HG03280 (cell line): Measurements from ENCODE around the gene KLF3.
"Not testable (repeated sequence)": the region's sequence is repeated elsewhere in the genome, so short reads cannot be mapped to it uniquely, and the experiment has no call there.

Source experiments
- ATAC-seq: cut with Tn5 transposase; IDR thresholded peaks from one replicate; pipeline ENCODE4 v1.9.1; 2021; ENCODE audit warnings: mild to moderate bottlenecking, moderate library complexity; ENCODE audit not compliant: unreplicated experiment

Gene KLF3

DNA sequence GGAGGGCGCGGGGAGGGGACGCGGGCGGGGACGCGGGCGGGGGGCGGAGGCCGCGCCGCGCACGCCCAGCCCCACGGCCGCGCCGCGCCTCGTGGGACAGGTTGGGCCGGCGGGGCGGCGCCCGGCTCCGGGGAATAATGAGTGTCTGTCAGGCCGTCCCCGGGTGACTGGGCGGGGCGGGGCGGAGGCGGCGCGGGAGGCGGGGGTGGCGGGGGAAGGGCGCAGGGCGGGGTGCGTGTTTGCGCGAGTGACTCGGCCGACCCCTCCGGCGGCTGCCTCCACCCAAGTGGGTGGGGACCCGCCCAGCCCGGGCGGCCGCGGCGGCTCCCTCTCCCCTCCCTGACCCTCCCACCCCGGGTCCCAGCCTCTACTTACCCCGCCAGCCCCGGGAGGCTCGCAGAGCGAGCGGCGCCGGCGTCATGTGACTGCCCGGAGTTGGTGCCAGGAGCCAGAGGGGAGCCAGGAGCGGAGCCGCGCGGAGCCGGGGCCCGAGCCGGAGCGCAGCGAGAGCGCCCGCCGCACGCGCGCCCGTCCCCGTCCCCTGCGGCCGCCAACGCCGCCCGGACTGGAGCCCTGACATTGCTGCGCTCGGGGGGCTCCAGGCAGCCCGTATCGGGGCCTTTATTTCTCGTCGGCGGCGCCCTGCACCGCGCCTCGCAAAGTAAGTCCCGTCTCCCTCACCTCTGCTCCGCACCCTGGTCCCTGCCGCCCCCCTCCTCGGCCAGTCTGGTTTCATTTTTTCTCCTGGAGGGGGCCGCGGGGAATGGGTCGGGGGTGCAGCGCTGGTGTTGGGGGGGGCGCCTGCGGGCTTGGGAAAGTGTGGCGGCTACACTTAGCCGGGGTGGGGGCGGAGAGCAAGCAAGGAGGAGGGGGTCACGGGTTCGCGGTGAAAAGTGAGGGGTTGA is at the start of gene KLF3:
Gene KLF3 (plus strand): TSS at position 399 of the 905 bp plus-strand sequence. CDS start 16,427 bp downstream, outside the sequence.
- peak; percentile 78 for ATAC-seq

DNA sequence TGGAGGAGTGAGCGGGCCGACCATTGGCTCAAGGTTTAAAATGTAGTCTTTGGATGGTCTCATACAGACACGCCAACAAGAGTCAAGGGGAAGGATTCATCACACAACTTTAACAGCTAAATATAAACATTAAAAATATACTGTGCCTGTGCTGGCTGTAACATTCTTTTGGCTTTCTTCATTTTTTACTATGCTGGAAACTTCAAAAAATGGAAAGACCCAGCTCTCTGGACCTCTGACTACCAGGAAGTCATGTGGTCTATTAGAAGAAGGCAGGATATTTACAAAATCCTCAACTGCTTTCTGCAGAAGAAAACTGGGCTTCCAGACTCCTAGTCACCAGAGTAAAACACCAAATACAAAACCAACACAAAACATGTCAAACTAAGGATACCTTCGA is 49.8 kb upstream of the KLF3 start:
- ATAC-seq, result no peak

DNA sequence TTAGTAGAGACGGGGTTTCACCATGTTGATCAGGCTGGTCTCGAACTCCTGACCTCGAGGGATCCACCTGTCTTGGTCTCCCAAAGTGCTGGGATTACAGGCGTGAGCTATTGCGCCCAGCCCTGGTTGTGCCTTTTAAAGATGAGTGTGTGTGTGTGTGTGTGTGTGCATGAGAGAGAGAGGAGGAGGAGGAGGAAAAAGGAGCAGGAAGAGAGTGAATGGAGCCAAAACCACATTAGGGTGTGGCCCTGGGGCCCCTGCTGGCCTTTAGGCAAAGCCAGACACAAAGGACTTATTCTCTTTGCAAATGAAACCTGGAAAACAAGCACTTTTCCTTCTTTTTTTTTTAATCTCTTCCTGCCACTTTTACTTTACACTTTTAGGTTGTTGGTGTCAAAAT is 48.2 kb upstream of the KLF3 start:
- no peak for ATAC-seq

DNA sequence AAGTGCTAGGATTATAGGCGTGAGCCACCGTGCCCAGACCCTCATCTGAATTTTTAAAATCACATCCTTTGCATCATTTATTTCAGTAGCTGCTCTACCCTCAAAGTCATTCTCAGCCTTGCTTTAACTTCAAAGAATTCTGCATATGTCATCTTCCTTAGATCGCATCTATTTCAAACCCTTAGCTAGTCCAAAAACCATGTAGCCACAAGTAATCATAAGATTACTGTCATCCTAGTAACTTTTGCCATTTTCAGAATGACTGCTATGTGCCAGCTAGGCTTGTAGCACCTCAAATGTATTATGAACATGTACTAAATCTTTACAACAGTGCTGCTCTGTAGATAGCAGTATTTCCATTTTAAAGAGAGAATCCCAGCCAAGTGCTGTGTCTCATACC is 45.5 kb upstream of the KLF3 start:
- ATAC-seq, result no peak

DNA sequence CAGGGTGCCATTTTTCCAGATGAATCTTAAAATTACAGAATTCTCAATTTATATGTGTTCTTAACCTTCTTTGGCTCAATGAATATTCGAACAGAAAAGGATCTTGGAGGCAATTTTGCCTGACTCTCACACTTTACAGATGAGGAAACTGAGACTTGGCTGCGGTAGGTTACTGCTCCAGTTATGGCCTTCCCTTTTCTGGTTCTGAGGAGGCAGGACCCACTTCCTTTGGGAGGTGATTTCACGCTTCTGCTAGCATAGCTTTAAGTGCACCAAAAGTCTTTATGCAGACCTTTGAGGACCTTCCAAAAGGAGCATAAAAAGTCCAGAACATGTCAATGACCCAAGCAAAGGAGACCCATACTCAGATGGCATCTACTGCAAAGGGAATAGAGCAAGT is 44.7 kb upstream of the KLF3 start:
- no peak for ATAC-seq

DNA sequence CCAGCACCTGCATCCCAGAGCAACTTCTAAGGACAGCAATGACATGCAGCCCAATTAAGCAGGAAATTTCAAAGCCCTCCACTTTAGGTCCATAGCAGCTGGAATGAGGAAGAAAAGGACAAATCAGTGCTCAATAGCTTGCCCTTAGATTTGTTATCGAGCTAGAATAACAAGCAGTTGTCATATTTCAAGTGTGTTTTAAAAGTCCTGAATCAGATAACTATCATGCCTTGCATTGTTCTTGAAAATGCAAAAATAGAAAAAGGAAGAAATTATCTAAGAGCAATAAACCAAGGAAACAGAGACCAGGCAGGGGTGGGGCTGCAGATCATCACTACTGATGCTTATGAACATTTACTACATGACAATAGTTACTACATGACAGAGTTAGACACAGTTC is 43.9 kb upstream of the KLF3 start:
- ATAC-seq, result no peak

DNA sequence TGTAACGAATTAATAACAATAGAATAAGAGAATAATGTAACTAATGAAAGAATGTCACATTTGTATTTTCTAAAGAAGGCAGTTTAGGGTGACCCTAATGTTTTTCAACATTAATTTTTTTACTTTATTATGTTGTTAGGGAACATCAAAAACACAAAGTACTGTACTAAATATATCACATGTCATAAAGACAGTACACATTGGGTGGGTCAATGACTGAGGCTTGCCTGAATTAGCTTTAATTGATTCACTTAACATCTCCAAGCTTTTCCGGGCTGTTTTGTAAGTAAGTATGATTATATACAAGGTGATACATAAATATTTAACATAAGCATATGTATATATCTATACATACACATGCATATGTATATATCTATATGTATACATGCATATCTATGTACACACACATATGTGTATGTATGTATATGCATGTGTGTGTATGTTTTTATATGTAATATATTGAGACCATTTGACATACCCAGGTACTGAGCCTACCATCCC is 43.4 kb upstream of the KLF3 start:
- no peak for ATAC-seq

DNA sequence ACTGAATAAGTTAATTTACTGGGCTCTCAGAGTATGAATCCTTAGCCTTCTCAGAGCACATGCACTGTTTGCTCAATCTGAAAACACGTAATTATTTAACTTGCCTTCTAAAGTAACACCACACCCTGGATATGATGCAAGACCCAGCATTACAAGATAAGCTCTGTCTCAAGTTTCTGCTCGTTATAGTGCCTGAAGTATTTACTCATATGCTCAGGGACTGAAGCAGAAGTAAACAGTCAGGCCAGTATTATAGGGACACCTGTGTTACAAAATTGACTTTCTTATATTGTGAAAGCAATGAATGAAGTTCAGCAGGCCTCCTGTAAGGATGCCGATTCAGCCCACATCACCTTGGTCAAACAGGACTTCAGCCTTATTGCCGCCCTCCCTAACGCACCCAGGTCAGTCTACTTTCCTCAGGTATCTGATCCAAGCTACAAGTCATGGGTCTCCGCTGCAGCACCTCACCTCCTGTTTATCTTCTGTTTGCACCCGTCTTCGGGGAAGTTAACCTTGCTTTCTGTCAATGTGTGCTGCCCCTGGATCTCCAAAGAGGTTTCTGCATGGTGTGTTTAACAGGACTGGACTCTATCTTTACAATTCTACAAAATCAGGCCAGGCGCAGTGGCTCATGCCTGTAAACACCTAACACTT is 42.8 kb upstream of the KLF3 start:
- no peak for ATAC-seq

DNA sequence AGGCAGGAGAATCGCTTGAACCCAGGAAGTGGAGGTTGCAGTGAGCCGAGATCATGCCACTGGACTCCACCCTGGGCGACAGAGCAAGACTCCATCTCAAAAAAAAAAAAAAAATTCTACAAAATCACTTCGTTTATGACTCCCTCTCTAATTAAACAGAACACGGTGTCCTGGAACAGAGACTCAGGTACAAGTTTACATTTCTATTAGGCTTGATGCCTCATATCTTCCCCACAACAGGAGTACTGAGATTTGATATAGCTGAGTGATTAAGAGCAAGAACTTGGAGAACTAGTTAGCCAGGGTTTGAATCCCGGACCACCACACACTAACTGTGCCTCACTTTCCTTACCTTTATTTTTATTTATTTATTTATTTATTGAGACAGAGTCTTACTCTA is 42.2 kb upstream of the KLF3 start:
- ATAC-seq, result no peak

DNA sequence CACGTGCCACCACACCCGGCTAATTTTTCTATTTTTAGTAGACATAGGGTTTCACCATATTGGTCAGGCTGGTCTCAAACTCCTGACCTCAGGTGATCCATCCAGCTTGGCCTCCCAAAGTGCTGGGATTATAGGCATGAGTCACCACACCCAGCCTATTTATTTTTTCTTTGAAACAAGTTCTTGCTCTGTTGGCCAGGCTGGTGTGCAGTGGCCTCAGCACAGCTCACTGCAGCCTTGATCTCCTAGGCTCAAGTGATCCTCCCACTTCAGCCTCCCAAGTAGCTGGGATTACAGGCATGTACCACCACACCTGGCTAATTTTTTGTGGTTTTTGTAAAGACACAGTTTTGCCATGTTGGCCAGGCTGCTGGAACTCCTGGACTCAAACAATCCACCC is 41.7 kb upstream of the KLF3 start:
- ATAC-seq, result not testable (repeated sequence)

DNA sequence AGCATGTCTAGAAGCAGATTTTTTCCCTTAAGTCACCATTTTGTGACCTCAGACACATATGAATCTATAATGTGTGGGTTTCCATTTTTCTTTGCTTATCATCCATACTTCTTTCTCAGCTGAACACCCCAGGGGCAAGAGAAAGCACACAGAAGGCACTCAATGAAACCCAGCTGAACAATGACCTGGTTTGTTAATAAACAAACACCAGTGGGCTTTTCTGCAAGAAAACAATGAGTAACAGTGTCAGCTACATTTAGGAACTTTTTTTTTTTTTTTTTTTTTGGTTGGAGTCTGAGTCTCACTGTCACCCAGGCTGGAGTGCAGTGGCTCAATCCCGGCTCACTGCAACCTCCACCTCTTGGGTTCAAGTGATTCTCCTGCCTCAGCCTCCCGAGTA is 40.7 kb upstream of the KLF3 start:
- no peak for ATAC-seq

DNA sequence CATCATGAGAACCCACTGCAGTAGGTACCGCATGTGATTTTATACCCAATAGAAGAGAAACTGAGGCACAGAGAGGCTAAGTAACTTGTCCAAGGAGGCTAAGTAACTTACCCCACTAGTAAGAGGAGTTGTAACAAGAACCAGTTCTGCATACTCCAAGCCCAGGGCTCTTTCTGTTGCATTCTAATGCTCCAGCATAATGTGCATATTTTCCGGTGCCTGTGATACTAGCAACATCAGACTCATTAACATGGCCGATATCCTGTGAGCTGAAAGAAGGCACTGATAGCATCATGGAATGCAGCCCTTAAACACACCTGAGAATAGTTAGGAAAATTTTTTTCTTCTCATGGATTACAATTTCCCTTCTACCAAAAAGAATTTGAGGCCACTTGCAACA is 39.7 kb upstream of the KLF3 start:
- ATAC-seq, result no peak

DNA sequence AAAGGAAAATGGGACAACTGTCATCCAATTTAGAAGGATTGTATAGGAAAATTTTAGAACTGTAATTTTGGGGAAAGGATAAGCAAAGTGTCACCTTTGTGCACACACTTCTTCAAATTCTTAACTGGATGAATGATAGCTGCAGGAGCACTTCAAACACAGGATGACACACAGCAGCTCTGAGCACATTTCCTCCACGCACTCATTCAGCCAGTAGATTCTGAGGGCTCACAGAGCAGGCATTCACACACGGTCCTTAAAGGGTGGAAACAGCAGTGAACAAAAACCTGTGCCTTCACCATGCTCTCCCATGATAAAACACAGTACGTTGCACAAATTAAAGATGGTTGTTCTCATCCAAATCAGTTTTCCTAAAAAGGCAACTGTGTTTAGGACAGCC is 38.5 kb upstream of the KLF3 start:
- no peak for ATAC-seq

DNA sequence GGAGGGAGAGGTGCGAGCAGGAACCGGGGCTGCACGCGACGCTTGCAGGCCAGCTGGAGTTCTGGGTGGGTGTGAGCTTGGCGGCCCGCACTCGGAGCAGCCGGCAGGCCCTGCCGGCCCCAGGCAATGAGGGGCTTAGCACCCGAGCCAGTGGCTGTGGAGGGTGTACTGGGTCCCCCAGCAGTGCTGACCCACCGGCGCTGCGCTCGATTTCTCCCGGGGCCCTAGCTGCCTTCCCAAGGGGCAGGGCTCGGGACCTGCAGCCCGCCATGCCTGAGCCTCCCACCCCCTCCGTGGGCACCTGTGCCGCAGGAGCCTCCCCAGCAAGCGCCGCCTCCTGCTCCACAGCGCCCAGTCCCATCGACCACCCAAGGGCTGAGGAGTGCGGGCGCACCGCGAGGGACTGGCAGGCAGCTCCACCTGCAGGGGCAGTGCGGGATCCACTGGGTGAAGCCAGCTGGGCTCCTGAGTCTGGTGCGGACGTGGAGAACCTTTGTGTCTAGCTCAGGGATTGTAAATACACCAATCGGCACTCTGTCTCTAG is 37.0 kb upstream of the KLF3 start:
- not testable (repeated sequence) for ATAC-seq

DNA sequence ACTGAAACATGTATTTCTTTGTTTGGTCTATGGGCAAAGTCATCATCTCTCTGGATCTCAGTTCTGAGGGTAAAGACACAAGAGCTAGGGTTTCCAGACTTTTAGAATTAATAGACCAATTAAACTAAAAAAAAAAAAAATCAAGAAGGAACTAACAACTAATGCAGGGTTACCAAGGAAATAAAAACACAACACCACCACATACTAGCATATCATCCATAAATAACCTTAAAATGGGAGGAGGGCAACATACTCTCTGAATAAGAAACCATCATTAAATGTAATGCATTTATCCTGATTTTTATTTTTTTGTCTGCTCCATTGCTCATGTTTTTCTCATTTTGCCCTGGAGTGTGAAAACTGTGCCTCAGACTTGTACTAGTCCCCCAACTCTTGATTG is 33.5 kb upstream of the KLF3 start:
- no peak for ATAC-seq

DNA sequence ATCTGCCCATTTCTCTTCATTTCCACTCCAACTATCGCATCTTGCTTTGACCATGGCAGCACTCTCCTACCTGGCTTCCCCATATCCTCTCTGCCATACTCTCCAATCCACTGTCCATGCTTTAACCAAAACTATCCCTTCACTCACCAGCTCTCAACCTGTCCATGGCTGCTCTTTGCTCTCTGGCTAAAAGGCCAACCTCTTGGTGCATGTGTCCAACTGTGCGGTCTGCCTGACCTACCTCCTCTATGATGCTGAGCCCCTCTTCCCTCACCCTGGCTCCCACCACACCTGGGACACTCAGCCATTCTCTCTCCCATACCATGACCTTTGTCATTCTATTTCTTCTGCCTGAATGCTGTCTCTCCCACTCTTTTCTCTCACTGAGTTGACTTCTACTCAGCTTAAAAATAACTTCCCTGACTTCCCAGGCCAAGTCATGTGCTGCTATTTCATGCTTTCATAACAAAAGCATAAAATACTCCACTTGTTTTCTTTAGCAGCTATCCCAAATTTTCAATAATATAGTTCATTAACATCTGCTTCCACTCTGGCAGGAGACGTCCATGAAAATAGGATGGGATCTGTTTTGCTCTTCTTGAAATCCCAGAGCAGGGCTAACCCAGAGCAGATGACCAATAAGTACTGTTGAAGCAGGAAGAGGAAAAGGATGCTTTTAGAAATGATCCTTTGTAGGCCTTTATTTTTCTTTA is 29.8 kb upstream of the KLF3 start:
- ATAC-seq, result no peak

DNA sequence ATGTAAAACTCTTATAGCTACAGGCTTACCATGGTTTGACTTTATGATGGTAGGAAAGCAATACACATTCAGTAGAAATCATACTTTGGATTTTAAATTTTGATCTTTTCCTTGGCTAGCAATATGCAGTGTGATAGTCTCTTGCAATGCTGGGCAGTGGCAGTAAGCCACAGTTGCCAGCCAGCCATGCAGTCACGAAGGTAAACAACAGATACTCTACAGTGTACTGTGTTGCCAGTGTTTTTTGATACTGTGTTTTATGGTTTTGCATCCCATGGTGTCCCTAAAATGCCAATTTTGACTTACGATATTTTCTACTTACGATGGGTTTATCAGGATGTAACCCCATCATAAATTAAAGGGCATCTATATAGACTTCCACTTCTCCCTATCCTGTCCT is 24.8 kb upstream of the KLF3 start:
- no peak for ATAC-seq

DNA sequence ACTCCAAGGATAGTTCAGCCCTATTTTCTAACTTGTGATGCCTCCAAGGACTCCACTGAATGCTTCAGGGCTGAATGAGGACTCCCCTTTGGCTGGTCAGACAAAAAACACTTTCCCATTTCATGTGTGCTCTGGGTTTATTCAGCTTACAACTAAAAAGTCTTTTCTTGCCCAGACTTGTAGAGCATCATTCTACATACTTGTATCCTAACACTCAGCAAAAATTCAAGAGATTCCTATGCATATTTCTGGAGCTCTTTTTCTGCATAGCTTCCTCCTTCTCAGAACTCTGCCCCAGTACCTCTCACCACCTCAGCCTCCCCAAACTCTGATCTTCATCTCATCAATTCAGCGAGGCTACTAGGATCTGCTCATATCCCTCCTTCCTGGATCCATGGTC is 22.2 kb upstream of the KLF3 start:
- no peak for ATAC-seq

DNA sequence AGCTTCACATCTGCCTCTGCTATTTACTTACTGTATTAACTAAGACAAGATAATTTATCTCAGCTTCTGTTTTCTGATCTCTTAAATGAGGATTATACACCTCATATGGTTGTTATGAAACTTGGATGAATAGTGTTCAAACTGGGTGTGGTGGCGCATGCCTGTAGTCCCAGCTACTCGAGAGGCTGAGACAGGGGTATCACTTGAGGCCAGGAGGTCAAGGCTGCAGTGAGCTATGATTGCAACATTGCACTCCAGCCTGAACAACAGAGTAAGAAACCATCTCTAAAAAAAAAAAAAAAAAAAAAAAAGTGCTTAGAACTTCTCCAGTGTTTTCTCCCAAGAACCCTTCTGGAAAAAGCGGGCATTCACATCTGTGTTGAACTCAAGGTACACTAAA is 19.8 kb upstream of the KLF3 start:
- no peak for ATAC-seq

DNA sequence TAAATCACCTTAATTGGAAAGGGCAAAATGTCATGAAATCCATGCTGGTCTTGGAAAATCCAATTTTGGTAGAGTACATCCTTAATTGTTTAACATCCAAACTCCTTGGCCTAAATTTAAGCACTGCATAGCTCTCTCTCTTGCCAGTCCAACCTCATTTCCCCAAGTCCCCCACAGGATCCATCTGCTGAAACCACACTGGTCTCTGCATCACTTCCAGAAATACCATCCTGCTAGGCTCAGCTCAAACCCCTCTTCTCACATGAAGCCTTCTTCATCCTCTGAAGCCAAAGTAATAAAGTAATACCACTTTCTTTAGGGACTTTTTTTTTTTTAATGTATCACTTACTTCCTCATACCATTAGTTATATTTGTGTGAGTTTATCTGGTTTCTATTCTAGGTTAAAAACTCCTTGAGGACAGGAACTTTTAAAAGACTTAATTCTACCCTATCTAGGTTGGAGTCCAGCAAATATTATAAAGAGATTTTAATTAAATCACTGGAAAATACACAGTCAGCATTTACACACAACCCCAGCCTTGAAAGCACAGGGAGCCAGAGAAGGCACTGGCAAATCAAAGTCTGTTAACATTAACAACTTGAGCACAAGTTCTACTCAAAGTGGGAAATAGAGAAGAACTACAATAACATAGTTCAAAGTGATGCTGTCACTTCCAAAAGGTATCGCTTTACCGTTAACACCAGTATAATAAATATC is 16.7 kb upstream of the KLF3 start:
- ATAC-seq, result no peak

DNA sequence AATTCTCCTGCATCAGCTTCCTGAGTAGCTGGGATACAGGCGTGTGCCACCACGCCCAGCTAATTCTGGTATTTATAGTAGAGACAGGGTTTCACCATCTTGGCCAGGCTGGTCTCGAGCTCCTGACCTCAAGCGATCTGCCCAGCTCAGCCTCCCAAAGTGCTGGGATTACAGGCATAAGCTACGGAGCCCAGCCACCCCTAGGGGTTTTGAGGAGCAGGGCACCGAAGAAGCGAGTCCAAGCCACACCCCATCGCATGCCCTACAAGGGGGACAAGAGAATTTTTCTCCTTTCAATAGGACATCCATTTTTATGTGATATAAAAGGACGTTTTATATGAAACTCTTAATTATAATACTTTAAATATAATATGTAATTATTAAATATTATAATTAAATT is 13.9 kb upstream of the KLF3 start:
- ATAC-seq, result no peak
